HL-60 (cell line): ENCODE data around the gene LRRTM4.

Experiments
- GABPA ChIP-seq: IDR thresholded peaks from 2 replicates; pipeline ENCODE4 v1.6.1; 2012; ENCODE audit warnings: low read depth
- POLR2AphosphoS5 ChIP-seq: IDR thresholded peaks from 2 replicates; pipeline ENCODE4 v1.6.1; 2012; ENCODE audit warnings: low read depth
- TF ChIP-seq, protein P1 (sequence below): IDR thresholded peaks from one replicate; pipeline ENCODE4 v1.5.1; 2011; ENCODE audit warnings: low read length, control low read depth, inconsistent platforms; ENCODE audit not compliant: insufficient read depth

DNA sequence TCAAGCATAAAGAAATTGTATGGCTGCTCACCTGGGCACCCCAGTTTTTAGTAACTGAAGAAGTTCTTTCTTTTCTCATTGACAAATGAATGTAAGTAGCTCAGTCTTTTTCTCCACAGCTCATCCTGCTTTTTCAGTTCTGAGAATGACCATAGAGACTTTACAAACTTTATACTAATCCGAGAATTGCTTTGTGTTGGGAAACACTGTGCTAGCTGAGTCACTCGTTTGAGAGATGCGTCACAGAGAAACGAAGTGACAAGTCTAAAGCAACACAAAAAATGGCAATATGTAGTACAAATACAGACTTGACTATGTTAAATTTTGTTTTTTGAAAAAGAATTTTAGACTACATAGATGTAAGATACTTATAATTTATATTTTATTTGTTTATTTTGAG lies 9.0 kb downstream of the LRRTM4 start:
- TF ChIP-seq, protein P1, sequence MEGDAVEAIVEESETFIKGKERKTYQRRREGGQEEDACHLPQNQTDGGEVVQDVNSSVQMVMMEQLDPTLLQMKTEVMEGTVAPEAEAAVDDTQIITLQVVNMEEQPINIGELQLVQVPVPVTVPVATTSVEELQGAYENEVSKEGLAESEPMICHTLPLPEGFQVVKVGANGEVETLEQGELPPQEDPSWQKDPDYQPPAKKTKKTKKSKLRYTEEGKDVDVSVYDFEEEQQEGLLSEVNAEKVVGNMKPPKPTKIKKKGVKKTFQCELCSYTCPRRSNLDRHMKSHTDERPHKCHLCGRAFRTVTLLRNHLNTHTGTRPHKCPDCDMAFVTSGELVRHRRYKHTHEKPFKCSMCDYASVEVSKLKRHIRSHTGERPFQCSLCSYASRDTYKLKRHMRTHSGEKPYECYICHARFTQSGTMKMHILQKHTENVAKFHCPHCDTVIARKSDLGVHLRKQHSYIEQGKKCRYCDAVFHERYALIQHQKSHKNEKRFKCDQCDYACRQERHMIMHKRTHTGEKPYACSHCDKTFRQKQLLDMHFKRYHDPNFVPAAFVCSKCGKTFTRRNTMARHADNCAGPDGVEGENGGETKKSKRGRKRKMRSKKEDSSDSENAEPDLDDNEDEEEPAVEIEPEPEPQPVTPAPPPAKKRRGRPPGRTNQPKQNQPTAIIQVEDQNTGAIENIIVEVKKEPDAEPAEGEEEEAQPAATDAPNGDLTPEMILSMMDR, result no peak
- no peak for TF ChIP-seq POLR2AphosphoS5
- no peak for TF ChIP-seq GABPA
